Activated naive CD4-positive, alpha-beta T cell treated with anti-CD3 and anti-CD28 coated beads, Interleukin-2, amount 10 ng/mL, durations not matched to agents 7 days and 5 days (primary cell): ENCODE data around the gene MTMR3.

Source experiments
- CTCF ChIA-PET: fragments of 350-600 bp; sonication (Branson Sonifier 250); formaldehyde crosslinking; loops from one replicate; lab custom pipeline; 2021; ENCODE audit warnings: antibody characterized with exemption; lab: Charles Lee
- DNase-seq: peaks from one replicate; pipeline ENCODE4 v3.0.0-alpha.2; 2020
- H3K27ac Mint-ChIP-seq: one replicate; pipeline ENCODE4 v1.8.0; 2021; ENCODE audit warnings: mild to moderate bottlenecking, moderate library complexity, mixed read lengths
- H3K27me3 Mint-ChIP-seq: one replicate; pipeline ENCODE4 v1.8.0; 2021; ENCODE audit warnings: mild to moderate bottlenecking, mixed read lengths
- H3K36me3 Mint-ChIP-seq: one replicate; pipeline ENCODE4 v1.8.0; 2021; ENCODE audit warnings: mixed read lengths
- H3K4me1 Mint-ChIP-seq: one replicate; pipeline ENCODE4 v1.8.0; 2021; ENCODE audit warnings: mixed read lengths
- H3K4me3 Mint-ChIP-seq: one replicate; pipeline ENCODE4 v1.8.0; 2021; ENCODE audit warnings: mild to moderate bottlenecking, moderate library complexity, mixed read lengths
- H3K9me3 Mint-ChIP-seq: one replicate; pipeline ENCODE4 v1.8.0; 2021; ENCODE audit warnings: mixed read lengths

MTMR3 gene

DNA sequence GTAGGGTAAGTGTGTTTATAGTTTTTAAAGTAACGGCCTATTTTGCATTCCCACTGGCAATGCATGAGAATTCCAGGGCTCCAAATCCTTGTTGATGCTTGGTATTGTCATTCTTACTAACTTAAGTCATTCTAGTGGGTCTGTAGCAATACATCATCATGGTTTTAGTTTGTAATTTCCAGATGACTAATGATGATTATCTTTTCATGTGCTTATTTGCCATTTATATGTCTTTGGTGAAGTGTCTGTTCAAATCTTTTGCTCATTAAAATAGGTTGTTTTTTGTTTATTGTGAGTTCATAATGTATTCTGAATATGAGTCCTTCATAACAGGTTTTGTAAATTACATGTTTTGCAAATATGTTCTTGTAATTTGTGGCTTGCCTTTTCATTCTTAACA, 31.2 kb downstream of the MTMR3 start:
- CTCF ChIA-PET, result no interaction called here
- Mint-ChIP-seq H3K27me3 (no peaks in the 10 kb centered on the region), H3K4me3 (no peak overlapping the region), H3K4me1 (no peaks in the 10 kb centered on the region), H3K9me3 (no peaks in the 10 kb centered on the region), H3K27ac (no peak overlapping the region), H3K36me3 (no peaks in the 10 kb centered on the region)
- DNase-seq, result no peak

DNA sequence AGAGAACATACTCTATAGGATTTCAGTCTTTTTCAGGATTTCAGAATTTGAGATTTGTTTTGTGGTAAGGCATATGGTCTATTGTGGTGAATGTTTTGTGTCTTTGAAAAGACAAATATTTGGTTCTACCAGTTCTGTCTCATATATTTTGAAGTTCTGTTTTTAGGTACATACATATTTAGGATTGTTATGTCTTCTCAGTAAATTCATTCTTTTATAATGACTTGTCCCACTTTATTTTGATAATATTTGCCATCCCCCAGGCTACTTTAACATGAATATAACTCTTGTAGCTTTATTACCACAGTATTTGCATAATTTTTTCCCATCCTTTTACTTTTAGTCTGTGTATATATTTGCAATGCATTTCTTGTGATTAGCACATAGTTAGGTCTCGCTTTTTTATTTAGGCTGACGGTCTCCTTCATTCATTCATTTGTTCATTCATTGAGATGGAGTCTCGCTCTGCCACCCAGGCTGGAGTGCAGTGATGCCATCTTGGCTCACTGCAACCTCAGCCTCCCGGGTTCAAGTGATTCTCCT, 32.1 kb downstream of the MTMR3 start:
- H3K4me3 Mint-ChIP-seq, result no peak overlapping the region
- no peak for DNase-seq
- H3K9me3 Mint-ChIP-seq, result no peaks in the 10 kb centered on the region
- CTCF ChIA-PET, result no interaction called here
- no peaks in the 10 kb centered on the region for H3K4me1 Mint-ChIP-seq
- H3K27me3 Mint-ChIP-seq, result no peaks in the 10 kb centered on the region
- H3K36me3 Mint-ChIP-seq, result no peaks in the 10 kb centered on the region
- H3K27ac Mint-ChIP-seq, result no peak overlapping the region

DNA sequence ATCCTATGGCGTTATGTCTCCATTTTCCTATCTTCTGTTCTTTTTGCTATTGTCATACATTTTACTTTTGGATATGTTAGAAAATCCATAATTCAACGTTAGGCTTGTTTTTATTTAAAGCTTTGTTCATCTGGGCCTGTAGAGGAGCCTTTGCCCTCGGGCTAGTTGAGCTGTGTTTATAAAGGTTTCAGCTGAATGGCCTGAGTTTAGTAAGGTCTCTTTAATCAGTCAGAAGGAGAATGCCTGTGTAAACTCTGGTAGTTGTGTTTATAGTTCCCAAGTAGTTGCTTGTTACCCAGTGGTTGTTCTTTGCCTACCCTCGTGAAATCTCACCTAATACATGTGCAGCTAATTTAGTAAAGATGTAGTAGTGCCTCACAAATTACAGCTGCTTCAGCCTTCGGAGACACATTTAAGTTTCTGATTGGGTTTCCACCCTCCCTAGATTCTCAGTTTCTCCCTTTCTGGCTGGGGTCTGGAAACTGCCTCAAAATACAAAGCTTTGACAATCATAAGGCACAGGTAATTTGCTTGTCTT, 33.1 kb downstream of the MTMR3 start:
- no peaks in the 10 kb centered on the region for H3K4me1 Mint-ChIP-seq
- H3K4me3 Mint-ChIP-seq, result no peak overlapping the region
- no peaks in the 10 kb centered on the region for H3K27me3 Mint-ChIP-seq
- CTCF ChIA-PET, result no interaction called here
- no peak overlapping the region for H3K27ac Mint-ChIP-seq
- no peak for DNase-seq
- H3K36me3 Mint-ChIP-seq, result no peaks in the 10 kb centered on the region
- no peaks in the 10 kb centered on the region for H3K9me3 Mint-ChIP-seq

DNA sequence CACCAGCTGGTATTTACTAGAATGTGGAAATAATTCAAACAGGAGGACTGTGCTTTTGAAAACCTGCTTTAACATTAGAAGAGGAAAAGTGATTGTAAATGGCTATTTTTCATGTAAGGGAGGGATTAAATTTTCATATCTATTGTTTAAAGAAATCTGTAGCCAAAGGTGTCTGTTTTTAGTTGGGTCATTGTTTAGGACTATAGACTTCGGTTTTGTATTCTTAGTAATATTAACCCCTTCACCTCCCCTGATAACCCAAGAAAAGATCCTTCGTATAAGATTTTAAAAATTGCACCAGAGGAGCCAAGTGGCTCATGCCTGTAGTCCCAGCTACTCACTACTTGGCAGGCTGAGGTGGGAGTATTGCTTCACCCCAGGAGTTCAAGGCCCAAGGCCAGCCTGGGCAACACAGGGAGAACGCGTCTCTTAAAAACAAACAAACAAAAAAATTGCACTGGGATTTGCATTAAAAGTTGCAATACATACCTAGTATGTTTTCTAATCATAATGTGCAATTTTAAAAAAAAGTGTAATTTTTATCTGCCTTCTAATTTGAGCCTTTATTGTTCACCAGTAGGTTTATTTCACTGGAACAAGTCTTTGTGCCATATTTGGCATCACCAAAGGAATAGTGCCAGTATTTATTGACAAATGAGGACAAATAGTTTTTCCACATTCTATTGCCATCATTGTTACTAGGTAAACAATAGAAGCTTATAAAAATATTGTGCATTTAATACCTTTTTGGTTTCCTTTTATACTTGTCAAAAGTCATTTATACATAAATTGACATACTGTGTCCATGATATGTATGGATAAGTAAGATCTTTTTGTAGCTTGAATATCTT, 34.3 kb downstream of the MTMR3 start:
- DNase-seq, result no peak
- H3K27ac Mint-ChIP-seq, result no peak overlapping the region
- no peaks in the 10 kb centered on the region for H3K36me3 Mint-ChIP-seq
- H3K4me3 Mint-ChIP-seq, result no peak overlapping the region
- H3K27me3 Mint-ChIP-seq, result no peaks in the 10 kb centered on the region
- CTCF ChIA-PET, result no interaction called here
- H3K4me1 Mint-ChIP-seq, result no peaks in the 10 kb centered on the region
- no peaks in the 10 kb centered on the region for H3K9me3 Mint-ChIP-seq

DNA sequence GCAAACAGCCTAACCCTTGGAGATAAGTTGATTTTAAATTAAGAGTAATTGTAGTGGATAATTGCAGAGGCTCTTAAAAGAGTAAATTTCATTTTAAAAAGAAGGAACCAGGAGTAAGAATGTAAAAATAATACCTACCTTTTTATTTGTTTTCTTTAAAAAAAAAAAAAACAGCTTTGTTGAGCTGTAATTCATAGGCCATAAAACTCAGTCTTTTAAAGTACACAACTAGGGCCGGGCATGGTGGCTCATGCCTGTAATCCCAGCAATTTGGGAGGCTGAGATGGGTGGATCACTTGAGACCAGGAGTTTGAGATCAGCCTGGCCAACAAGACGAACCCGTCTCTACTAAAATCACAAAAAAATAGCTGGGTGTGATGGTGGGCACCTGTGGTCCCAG, 42.4 kb downstream of the MTMR3 start:
- H3K9me3 Mint-ChIP-seq, result no peaks in the 10 kb centered on the region
- H3K36me3 Mint-ChIP-seq, result no peaks in the 10 kb centered on the region
- CTCF ChIA-PET, result no interaction called here
- H3K4me1 Mint-ChIP-seq, result no peaks in the 10 kb centered on the region
- H3K4me3 Mint-ChIP-seq, result no peak overlapping the region
- DNase-seq, result no peak
- no peak overlapping the region for H3K27ac Mint-ChIP-seq
- H3K27me3 Mint-ChIP-seq, result no peaks in the 10 kb centered on the region

DNA sequence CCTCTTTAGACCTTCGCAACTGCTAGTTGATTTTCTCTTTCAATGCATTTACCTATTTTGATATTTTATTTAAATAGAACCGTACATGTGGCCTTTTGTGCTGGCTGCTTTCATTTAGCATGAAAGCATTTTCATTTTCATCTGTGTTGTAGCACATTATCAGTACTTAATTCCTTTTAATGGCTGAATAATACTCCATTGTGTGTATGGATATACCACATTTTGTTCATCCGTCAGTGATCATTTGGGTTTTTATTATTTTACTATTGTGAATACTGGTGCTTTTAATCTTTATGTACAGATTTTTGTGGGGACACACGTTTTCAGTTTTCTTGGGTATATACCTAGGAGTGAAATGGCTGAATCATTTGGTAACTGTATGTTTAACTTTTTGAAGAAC, 43.1 kb downstream of the MTMR3 start:
- no peak overlapping the region for H3K27ac Mint-ChIP-seq
- no peaks in the 10 kb centered on the region for H3K4me1 Mint-ChIP-seq
- CTCF ChIA-PET, result no interaction called here
- no peaks in the 10 kb centered on the region for H3K9me3 Mint-ChIP-seq
- no peaks in the 10 kb centered on the region for H3K27me3 Mint-ChIP-seq
- H3K36me3 Mint-ChIP-seq, result no peaks in the 10 kb centered on the region
- DNase-seq, result no peak
- no peak overlapping the region for H3K4me3 Mint-ChIP-seq

DNA sequence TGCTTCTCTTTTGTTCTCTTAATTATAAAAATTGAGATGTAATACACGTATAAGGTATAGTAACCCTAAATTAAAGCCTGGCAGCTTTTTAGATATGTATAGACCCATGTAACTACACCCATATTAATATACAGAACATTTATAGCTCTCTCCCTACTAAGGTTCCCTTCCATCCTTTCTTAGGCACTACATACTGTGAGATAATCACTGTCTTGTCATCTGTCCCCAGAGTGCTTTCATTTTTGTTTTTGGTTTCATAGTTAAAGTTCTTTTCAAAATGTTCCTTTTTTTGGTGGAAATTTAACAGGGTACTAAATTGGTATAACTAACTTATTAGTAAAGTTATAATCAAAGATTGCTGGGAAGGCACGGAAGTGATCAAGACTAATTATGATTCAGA, 49.2 kb downstream of the MTMR3 start:
- Mint-ChIP-seq H3K4me1 (peaks cover 6% of the 10 kb centered on the region), H3K27me3 (no peaks in the 10 kb centered on the region), H3K9me3 (no peaks in the 10 kb centered on the region), H3K36me3 (no peaks in the 10 kb centered on the region), H3K4me3 (no peak overlapping the region), H3K27ac (no peak overlapping the region)
- DNase-seq, result no peak
- CTCF ChIA-PET, result no interaction called here

DNA sequence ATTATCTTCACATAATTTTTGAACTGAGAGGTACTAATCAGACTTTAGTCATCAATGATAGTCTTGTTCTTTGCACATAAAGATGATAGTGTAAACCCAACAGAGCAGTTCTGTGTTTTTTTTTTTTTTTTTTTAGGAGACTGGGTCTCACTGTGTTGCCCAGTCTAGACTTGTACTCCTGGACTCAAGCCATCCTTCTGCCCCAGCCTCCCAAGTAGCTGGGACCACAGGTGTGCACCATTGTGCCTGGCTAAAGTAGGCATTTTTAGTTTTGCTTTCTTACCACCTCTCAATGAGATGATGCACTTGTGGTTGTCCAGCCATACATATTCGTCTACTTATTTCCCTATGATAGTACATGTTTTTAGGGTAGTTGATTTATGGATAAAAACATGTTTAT, 50.6 kb downstream of the MTMR3 start:
- H3K27me3 Mint-ChIP-seq, result no peaks in the 10 kb centered on the region
- no peak overlapping the region for H3K4me3 Mint-ChIP-seq
- CTCF ChIA-PET, result no interaction called here
- no peak for DNase-seq
- no peak overlapping the region for H3K27ac Mint-ChIP-seq
- no peaks in the 10 kb centered on the region for H3K36me3 Mint-ChIP-seq
- no peaks in the 10 kb centered on the region for H3K9me3 Mint-ChIP-seq
- H3K4me1 Mint-ChIP-seq, result peaks cover 6% of the 10 kb centered on the region

DNA sequence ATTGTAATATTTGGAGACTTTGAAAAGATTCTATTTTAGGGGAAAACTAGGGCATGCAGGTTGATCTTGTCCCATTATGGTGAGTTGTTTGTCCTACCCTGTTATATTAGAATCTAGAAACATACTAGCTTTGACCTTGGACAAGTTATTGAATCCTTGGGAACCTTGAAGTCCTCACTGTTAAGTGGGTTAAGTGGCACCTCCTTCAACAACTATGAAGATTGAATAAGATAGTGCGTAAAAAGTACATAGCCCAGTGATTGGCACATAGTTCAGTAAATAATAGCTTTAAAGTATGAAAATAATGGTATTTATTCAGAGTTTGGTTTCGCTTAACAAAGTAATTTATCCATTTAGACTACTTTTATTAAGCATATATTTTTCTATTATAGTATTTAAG, 51.6 kb downstream of the MTMR3 start:
- CTCF ChIA-PET, result no interaction called here
- Mint-ChIP-seq H3K27me3 (no peaks in the 10 kb centered on the region), H3K9me3 (no peaks in the 10 kb centered on the region), H3K27ac (no peak overlapping the region), H3K36me3 (no peaks in the 10 kb centered on the region), H3K4me1 (peaks cover 6% of the 10 kb centered on the region), H3K4me3 (no peak overlapping the region)
- DNase-seq, result no peak

DNA sequence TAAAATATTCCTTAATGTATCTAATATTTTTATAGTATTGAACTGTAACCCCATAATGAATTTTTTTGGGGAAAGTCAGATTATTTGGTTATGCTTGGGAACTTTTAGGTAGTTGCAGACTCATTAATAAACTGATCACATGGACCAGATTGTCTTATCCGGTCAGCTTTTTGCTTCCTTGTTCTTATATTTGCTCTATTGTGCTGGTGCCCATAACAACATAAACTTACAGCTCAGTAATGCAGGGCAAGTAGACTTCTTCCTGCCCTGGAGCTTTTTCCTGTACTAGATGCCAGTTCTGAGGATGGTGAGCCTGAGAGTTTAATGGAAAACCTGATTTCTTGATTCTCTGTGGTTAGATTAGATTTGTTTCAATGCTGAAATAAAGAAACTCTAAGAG, 53.2 kb downstream of the MTMR3 start:
- H3K36me3 Mint-ChIP-seq, result peaks cover 2% of the 10 kb centered on the region
- H3K4me3 Mint-ChIP-seq, result no peak overlapping the region
- no peak overlapping the region for H3K27ac Mint-ChIP-seq
- peaks cover 2% of the 10 kb centered on the region for H3K9me3 Mint-ChIP-seq
- no peak for DNase-seq
- CTCF ChIA-PET, result no interaction called here
- H3K4me1 Mint-ChIP-seq, result peaks cover 6% of the 10 kb centered on the region
- H3K27me3 Mint-ChIP-seq, result no peaks in the 10 kb centered on the region

DNA sequence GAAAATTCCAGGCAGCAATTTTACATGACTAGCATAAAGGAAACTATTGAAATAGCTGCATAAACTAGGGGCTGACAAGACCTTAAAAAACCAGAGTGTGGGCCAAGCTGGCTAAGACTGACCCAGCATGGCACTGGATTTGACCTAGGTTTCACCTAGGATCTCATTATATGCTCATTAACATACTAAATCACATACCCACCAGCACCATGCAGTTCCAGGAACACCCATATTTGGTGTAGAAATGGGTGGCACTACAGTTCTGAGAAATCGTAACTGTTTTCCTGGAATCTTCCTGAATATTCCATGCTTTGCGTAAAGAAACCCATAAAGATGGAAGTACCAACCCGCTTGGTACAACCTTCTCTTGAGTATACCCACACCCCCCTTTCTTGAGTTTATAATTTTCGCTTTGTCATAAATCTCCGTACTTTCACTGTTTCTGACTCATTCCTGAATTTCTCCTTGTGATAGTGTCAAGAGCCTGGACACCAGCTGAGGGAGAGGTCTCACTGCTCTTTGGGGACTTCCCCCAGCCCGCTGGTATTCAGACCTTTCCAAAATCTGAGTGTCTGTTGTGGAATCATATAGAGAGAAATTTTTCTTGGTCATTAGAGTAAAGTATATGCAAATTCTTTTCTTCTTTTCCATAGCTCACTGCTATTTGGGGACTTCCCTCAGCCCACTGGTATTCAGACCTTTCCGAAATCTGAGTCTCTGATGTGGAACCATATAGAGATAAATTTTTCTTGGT, 55.1 kb downstream of the MTMR3 start:
- Mint-ChIP-seq H3K36me3 (peaks cover 2% of the 10 kb centered on the region), H3K4me3 (no peak overlapping the region), H3K4me1 (no peaks in the 10 kb centered on the region), H3K27me3 (no peaks in the 10 kb centered on the region), H3K27ac (no peak overlapping the region), H3K9me3 (peaks cover 8% of the 10 kb centered on the region)
- CTCF ChIA-PET, result no interaction called here
- no peak for DNase-seq

DNA sequence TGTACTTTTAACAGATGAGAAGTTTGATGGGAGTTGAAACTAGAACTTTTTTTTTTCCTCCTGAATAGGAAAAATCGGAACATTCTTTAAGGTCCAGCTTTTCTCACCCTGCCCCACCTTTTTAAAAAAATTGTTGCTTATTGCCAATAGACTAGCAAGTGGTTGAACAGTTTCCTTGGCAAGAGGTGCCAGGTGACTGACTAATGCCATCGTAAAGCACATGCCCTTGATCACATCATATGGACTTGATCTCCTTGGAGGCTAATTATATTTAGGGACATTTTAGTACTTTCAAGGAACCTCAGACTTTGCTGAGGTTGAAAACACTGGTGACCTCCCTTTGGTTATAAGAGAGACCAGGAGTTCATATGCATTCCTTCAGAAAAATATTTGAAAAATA, 57.6 kb downstream of the MTMR3 start:
- CTCF ChIA-PET, result no interaction called here
- DNase-seq, result no peak
- Mint-ChIP-seq H3K9me3 (peaks cover 8% of the 10 kb centered on the region), H3K4me3 (no peak overlapping the region), H3K4me1 (peaks cover 8% of the 10 kb centered on the region), H3K27ac (no peak overlapping the region), H3K36me3 (peaks cover 2% of the 10 kb centered on the region), H3K27me3 (no peaks in the 10 kb centered on the region)

DNA sequence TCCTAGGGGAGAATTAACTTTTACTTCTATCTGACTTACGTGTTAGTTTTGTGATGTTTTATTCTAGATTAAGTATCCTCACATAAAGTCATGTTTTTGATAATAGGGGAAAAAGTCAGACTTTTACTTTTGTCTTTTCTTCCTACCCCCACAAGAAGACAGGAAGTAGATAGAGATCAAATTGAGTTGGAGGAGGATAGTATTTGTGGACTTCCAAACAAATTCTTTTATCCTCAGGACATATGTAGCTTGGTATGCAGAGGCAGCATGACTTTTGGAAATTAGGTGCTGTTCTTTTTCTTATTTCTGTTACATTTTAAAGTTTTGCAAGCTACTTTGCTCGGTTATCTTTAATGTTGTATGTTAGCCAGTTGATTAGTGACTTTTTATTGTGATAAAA, 61.4 kb downstream of the MTMR3 start:
- Mint-ChIP-seq H3K4me1 (peaks cover 8% of the 10 kb centered on the region), H3K36me3 (peaks cover 2% of the 10 kb centered on the region), H3K9me3 (peaks cover 8% of the 10 kb centered on the region), H3K27ac (no peak overlapping the region), H3K27me3 (no peaks in the 10 kb centered on the region), H3K4me3 (no peak overlapping the region)
- CTCF ChIA-PET, result interaction anchor here (1.1 kb wide), 1 partner anchor 37 kb away, joined by 3 read pairs; no protein-coding TSS in a partner anchor
- no peak for DNase-seq

DNA sequence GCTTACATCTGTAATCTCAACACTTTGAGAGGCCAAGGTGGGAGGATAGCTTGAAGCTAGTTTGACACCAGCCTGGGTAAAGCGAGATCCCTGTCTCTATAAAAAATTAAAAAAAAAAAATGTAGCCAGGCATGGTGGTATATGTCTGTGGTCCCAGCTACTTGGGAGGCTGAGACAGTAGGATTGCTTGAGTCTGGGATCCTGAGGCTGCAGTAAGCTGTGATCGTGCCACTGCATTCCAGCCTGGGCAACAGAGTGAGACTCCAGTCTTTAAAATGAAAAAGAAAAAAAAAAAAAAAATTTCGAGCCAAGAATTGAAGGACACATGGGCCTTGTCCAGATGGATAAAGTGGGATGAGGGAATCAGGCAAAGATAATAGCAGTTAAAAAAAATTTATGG, 62.5 kb downstream of the MTMR3 start:
- no peaks in the 10 kb centered on the region for H3K36me3 Mint-ChIP-seq
- H3K4me1 Mint-ChIP-seq, result peaks cover 8% of the 10 kb centered on the region

More for the DNA sequence above, 62.5 kb downstream of the MTMR3 start:
- CTCF ChIA-PET, result no interaction called here
- no peak overlapping the region for H3K27ac Mint-ChIP-seq
- peaks cover 6% of the 10 kb centered on the region for H3K9me3 Mint-ChIP-seq
- no peak overlapping the region for H3K4me3 Mint-ChIP-seq
- no peaks in the 10 kb centered on the region for H3K27me3 Mint-ChIP-seq
- DNase-seq, result no peak
